Heart left ventricle (tissue), 16 donors: ENCODE results near the gene RGS6. TPM values are rescaled to one million over a fixed set of nuclear protein-coding genes. Genes with fewer than 3 reads are reported as not detected.
A peak's percentile ranks its signal among the peaks of the same experiment; 100 is the strongest.

Experiments
- ATAC-seq, 4 donors: fragments of 200-7000 bp; cut with Tn5 transposase; one replicate each; pipeline ENCODE4 v1.9.1; 2020 to 2022; ENCODE audit warnings: moderate library complexity in 4 of 4, mild to moderate bottlenecking in 3 of 4, moderate number of reproducible peaks in 1 of 4
- DNase-seq, 5 donors: peaks; one replicate each; pipeline ENCODE4 v3.0.0-alpha.2; 2020
- H3K27ac ChIP-seq, 12 donors: fragments of 200-600 bp; sonication (generic) in 4 of 12; one replicate each; pipeline versions ENCODE4 v1.5.0 to v1.8.0; 2016 to 2022; ENCODE audit warnings: mild to moderate bottlenecking in 2 of 12
- H3K27me3 ChIP-seq, 9 donors: fragments of 200-600 bp; sonication (generic) in 2 of 9; one replicate each; pipeline versions ENCODE4 v1.5.1 to v1.8.0; 2016 to 2022; ENCODE audit warnings: mild to moderate bottlenecking in 3 of 9
- H3K36me3 ChIP-seq, 9 donors: fragments of 200-600 bp; sonication (generic) in 2 of 9; one replicate each; pipeline versions ENCODE4 v1.5.0 to v1.8.0; 2018 to 2022; ENCODE audit warnings: mild to moderate bottlenecking in 2 of 9
- H3K4me1 ChIP-seq, 12 donors: fragments of 200-600 bp; sonication (generic) in 4 of 12; one replicate each; pipeline versions ENCODE4 v1.5.0 to v1.8.0; 2016 to 2022; ENCODE audit warnings: mild to moderate bottlenecking in 3 of 12
- H3K4me3 ChIP-seq, 12 donors: fragments of 200-600 bp; sonication (generic) in 4 of 12; one replicate each; pipeline versions ENCODE4 v1.5.0 to v1.8.0; 2017 to 2022; ENCODE audit warnings: mild to moderate bottlenecking in 9 of 12, moderate library complexity in 4 of 12
- H3K9me3 ChIP-seq, 12 donors: fragments of 200-600 bp; sonication (generic) in 4 of 12; one replicate each; pipeline versions ENCODE4 v1.5.0 to v1.8.0; 2016 to 2022; ENCODE audit warnings: mild to moderate bottlenecking in 1 of 12
- POLR2A ChIP-seq, 2 donors: fragments of 450-650 bp; IDR thresholded peaks; one replicate each; pipeline ENCODE4 v1.6.1; 2017; ENCODE audit warnings: antibody characterized with exemption in 2 of 2, mild to moderate bottlenecking in 2 of 2, moderate library complexity in 2 of 2
- WGBS, 4 donors: extraction: QIAGEN DNeasy Blood & Tissue Kit in 2 of 4; methylation state at CpG; one replicate each; pipeline versions ENCODE4 v1.1.5 to v1.1.7; 2013 to 2018; 5-methylcytosine and 5-hydroxymethylcytosine counted together
- intact Hi-C, 10 donors: fragments of 100-400 bp; cut with DNase I; formaldehyde crosslinking; loops; one replicate each; pipeline versions ENCODE4 v1.11.1 to v1.14.2; 2022
- polyA plus RNA-seq, 2 donors: library from polyadenylated mRNA; stranded (reverse); fragments of 200-250 nt; gene quantifications; one replicate each; pipeline ENCODE4 v1.2.3, GENCODE V29; 2013
- total RNA-seq, 9 donors: library from RNA; depleted of rRNA in 2 of 9; stranded (reverse); fragments of >200 nt in 2 of 9; fragmentation: NEBNext Ultra II Directional in 3 of 9; extraction: Animal tissue kit (Norgen Biotek cat#: 25700) in 3 of 9; gene quantifications; one replicate each; pipeline versions ENCODE4 v1.1.0 to v1.2.4, GENCODE V29; 2016 to 2023
- TF ChIP-seq, protein P1 (sequence below), 12 donors: fragments of 200-600 bp; sonication (generic) in 4 of 12; IDR thresholded peaks; one replicate each; pipeline versions ENCODE4 v1.5.0 to v1.8.0; 2018 to 2022; ENCODE audit warnings: antibody characterized with exemption in 12 of 12, mild to moderate bottlenecking in 5 of 12
- donor health status: ischemic (EF 13 %, LVEDD 7.1; RV severe dilation, severe dysfunction).
- donor health status: healthy with polysubstance abuse.
- donor health status: DM: no; HTN: yes; CAD: no.
- donor health status: DM: no; HTN: no; CAD: no.
- donor health status: ischemic (EF 25% LVEDD 6.9; RV normal size, moderate dysfunction).
- donor health status: ischemic (EF 25% LVEDD 5.7; RV mildly dilated, moderate dysfunction).
- donor health status: healthy.
- donor health status: DM: yes; HTN: yes; CAD: no.
- donor health status: ischemic (EF 35%, LVEDD 5.7; RV mildly dilated, moderate dysfunction).
- donor health status: nonischemic (EF 11% LVEDD 7.7; RV severe dilation, severe dysfunction).
- donor health status: DM: yes; HTN: yes; CAD: no.
- donor health status: PGD.
- donor health status: ischemic (EF 29% LVEDD 5.4; RV normal size, mild dysfunction).
- donor health status: nonischemic (EF 23%, LVEDD 6.1; RV moderate dilation, normal function).

RGS6 gene
- total and polyA plus RNA-seq, 11 donors = 1.3 to 25.4 (median 15.1) TPM

DNA sequence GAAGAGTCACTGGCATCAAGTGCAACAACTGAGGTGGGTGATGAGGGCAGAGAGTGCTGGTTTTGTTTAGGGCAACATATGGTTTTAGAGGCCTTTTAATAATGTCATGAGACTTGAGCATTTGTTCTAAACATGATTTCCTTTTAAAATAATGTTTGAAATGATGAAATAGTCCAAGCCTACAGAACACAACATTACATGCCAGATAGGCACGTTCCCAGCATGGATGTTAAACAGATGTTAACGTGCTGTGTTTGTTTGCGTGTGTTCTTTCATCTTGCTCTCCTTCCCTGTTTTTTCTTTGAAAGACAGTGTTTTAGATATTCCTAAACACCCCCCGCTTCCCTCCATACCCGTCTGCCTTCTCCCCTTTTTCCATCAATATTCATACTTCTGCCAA lies 82.3 kb downstream of the RGS6 start:
- TF ChIP-seq POLR2A (IDR thresholded peaks at IDR 0.05) = no peak
- TF ChIP-seq, protein P1, sequence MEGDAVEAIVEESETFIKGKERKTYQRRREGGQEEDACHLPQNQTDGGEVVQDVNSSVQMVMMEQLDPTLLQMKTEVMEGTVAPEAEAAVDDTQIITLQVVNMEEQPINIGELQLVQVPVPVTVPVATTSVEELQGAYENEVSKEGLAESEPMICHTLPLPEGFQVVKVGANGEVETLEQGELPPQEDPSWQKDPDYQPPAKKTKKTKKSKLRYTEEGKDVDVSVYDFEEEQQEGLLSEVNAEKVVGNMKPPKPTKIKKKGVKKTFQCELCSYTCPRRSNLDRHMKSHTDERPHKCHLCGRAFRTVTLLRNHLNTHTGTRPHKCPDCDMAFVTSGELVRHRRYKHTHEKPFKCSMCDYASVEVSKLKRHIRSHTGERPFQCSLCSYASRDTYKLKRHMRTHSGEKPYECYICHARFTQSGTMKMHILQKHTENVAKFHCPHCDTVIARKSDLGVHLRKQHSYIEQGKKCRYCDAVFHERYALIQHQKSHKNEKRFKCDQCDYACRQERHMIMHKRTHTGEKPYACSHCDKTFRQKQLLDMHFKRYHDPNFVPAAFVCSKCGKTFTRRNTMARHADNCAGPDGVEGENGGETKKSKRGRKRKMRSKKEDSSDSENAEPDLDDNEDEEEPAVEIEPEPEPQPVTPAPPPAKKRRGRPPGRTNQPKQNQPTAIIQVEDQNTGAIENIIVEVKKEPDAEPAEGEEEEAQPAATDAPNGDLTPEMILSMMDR (IDR thresholded peaks at IDR 0.05) = no peak
- Histone ChIP-seq H3K36me3 (no peaks in the 10 kb centered on the region), H3K27me3 (no peaks in the 10 kb centered on the region), H3K4me1 (peaks cover 0 to 8% (median 0%) of the 10 kb centered on the region in 12 donors), H3K4me3 (no peak overlapping the region), H3K9me3 (peaks cover 0 to 4% (median 0%) of the 10 kb centered on the region in 12 donors), H3K27ac (no peak overlapping the region)
- ATAC-seq (no peak), DNase-seq (no peak)
- 86 to 94% (median 93%) methylated on average over 5 of the region's 5 CpGs for WGBS, 4 donors
- intact Hi-C loops = no loop called here

- TF ChIP-seq POLR2A (IDR thresholded peaks at IDR 0.05) = no peak
- TF ChIP-seq, protein P1 (IDR thresholded peaks at IDR 0.05) = no peak
- no peaks in the 10 kb centered on the region for H3K36me3 ChIP-seq
- H3K27me3 ChIP-seq = no peaks in the 10 kb centered on the region
- intact Hi-C loops = no loop called here
- DNase-seq = no peak
- no peak overlapping the region for H3K4me3 ChIP-seq
- no peak overlapping the region for H3K27ac ChIP-seq
- no peak for ATAC-seq
- peaks cover 0 to 4% (median 0%) of the 10 kb centered on the region in 12 donors for H3K9me3 ChIP-seq
- peaks cover 0 to 8% (median 0%) of the 10 kb centered on the region in 12 donors for H3K4me1 ChIP-seq
Measured at GRCh38 chr14:72017290-72017689, 85.1 kb downstream of the RGS6 start.

DNA sequence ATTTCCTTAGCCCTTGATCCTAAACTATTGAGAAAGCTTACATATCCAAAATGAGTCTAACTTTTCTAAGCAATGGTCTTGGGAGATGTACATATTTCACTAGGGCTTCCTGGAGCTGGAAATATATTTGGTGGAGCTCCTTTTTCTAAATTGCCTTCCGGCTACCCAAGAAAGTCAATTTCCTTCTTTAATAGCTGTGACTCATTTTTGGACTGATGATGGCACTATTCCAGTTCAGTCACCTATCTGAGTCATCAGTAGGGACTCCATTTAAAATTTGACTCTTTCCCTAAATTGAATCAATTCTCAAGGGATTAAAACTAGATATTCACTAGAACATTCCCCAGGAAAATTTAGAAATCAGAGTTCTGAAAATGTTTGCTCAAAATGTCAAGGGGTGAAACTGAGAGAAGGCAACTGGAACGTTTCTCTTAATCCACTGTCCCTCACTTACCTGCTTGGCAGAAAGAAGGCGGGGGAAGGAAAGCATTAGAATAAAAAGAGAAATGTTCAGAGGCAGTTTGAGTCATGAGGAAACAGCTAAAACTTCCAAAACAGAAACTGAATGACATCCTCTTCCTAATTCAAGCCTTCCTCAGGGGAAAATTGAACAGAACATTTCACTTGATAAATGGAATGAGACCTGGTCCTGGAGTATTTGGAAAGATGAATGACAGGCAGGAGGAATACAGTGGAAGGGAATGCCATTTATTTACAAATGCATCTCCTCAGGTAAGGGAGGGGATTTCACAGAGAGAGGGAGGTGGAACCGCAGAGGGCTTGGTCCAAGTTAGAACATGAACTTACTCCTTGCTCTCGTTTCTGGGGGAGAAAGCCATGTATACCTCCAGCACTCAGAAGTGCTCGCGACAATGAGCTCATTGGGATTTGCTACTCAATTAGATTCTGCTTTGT lies 91.2 kb downstream of the RGS6 start:
- no peak for ATAC-seq
- intact Hi-C loops = loop anchor here (1.0 to 10.0 kb wide), 8 partner anchors 89 to 394 kb away; partner anchors contain the start of gene RGS6 (in 2 of the 10)
- no peak for TF ChIP-seq POLR2A (IDR thresholded peaks at IDR 0.05)
- TF ChIP-seq, protein P1 (IDR thresholded peaks at IDR 0.05) = no peak
- Histone ChIP-seq H3K27ac (peak overlapping the region in 1 of 12 donors; percentile 37), H3K4me3 (no peak overlapping the region), H3K4me1 (peaks cover 0 to 25% (median 14%) of the 10 kb centered on the region in 12 donors), H3K36me3 (no peaks in the 10 kb centered on the region), H3K9me3 (no peaks in the 10 kb centered on the region), H3K27me3 (no peaks in the 10 kb centered on the region)
- 53 to 64% (median 58%) methylated on average over 7 of the region's 7 CpGs for WGBS, 4 donors
- no peak for DNase-seq

DNA sequence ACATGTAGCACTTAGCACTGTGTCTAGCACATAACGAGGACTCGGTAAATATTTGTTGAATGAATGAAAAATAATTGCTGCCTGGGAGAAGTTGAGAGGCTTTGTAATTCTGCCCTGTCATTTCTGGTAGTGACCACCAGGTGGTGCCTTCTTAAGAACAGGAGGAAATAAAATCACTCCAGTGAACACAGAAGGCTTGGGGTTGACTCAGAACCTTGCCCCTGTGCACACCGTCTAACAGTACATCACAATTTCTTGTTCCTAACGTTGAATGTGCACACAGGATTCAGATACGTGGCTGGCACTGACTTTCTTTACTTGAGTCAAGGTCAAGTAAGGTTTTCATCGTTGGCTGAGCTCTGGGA lies 91.8 kb downstream of the RGS6 start:
- Histone ChIP-seq H3K27ac (peak overlapping the region in 1 of 12 donors; percentile 37), H3K36me3 (no peaks in the 10 kb centered on the region), H3K4me3 (no peak overlapping the region), H3K27me3 (no peaks in the 10 kb centered on the region), H3K4me1 (peaks cover 0 to 24% (median 13%) of the 10 kb centered on the region in 12 donors), H3K9me3 (no peaks in the 10 kb centered on the region)
- no peak for TF ChIP-seq POLR2A (IDR thresholded peaks at IDR 0.05)
- TF ChIP-seq, protein P1 (IDR thresholded peaks at IDR 0.05) = peak; percentile 45 to 72 (median 62)
- DNase-seq (peak in 2 of 5 donors; percentile 19 to 20), ATAC-seq (peak in 3 of 4 donors; percentile 58 to 63 (median 61))
- 15 to 36% (median 25%) methylated on average over 4 to 6 of the region's 6 CpGs for WGBS, 4 donors
- intact Hi-C loops = loop anchor here (1.0 to 10.0 kb wide), 7 partner anchors 89 to 393 kb away; partner anchors contain the start of gene RGS6 (in 2 of the 10)
